HEK293 (cell line): ENCODE measurements around the gene KPNA5.

Source experiments
- GLIS2 ChIP-seq: fragments of 450-650 bp; formaldehyde crosslinking; IDR thresholded peaks from 2 replicates; pipeline ENCODE4 v1.5.1; 2016; ENCODE audit warnings: missing biosample characterization, missing genetic modification characterization
- ZNF132 ChIP-seq: fragments of 450-650 bp; formaldehyde crosslinking; IDR thresholded peaks from 2 replicates; pipeline ENCODE4 v1.5.1; 2017; ENCODE audit warnings: missing biosample characterization, missing genetic modification characterization, borderline replicate concordance
- ZNF133 ChIP-seq: fragments of 450-650 bp; formaldehyde crosslinking; IDR thresholded peaks from 2 replicates; pipeline ENCODE4 v1.5.1; 2016; ENCODE audit warnings: missing biosample characterization, missing genetic modification characterization
- ZNF398 ChIP-seq: fragments of 450-650 bp; formaldehyde crosslinking; IDR thresholded peaks from 2 replicates; pipeline ENCODE4 v1.5.1; 2017; ENCODE audit warnings: missing biosample characterization, missing genetic modification characterization
- ZSCAN16 ChIP-seq: fragments of 450-650 bp; formaldehyde crosslinking; IDR thresholded peaks from 2 replicates; pipeline ENCODE4 v1.5.1; 2016; ENCODE audit warnings: missing biosample characterization, missing genetic modification characterization
- TF ChIP-seq, protein P1 (sequence below): fragments of 450-650 bp; formaldehyde crosslinking; IDR thresholded peaks from 2 replicates; pipeline ENCODE4 v1.5.1; 2016; ENCODE audit warnings: missing biosample characterization, missing genetic modification characterization

DNA sequence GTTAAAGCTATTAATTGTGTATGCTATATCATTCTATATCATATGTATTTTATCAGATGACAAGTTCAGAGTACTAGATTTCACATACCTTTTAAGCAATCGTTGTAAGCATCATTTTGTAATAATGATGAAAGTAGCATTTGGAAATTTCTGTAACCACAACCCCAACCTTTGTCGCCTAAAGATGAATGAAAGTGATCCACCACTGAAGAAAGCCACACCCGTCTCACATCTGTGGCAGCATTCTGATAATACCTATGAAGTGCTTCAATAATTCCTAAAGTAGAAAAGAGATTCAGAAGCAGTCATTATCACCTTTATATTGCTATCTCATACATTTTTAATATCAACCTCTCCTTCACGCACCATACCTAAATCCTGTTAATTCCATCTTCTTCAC, 29.1 kb upstream of the KPNA5 start:
- TF ChIP-seq, protein P1, sequence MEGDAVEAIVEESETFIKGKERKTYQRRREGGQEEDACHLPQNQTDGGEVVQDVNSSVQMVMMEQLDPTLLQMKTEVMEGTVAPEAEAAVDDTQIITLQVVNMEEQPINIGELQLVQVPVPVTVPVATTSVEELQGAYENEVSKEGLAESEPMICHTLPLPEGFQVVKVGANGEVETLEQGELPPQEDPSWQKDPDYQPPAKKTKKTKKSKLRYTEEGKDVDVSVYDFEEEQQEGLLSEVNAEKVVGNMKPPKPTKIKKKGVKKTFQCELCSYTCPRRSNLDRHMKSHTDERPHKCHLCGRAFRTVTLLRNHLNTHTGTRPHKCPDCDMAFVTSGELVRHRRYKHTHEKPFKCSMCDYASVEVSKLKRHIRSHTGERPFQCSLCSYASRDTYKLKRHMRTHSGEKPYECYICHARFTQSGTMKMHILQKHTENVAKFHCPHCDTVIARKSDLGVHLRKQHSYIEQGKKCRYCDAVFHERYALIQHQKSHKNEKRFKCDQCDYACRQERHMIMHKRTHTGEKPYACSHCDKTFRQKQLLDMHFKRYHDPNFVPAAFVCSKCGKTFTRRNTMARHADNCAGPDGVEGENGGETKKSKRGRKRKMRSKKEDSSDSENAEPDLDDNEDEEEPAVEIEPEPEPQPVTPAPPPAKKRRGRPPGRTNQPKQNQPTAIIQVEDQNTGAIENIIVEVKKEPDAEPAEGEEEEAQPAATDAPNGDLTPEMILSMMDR, result no peak
- TF ChIP-seq GLIS2 (tag by site-specific recombination), result no peak
- TF ChIP-seq ZSCAN16 (tag by site-specific recombination), result no peak
- no peak for TF ChIP-seq ZNF132 (tag by site-specific recombination)
- TF ChIP-seq ZNF398 (tag by site-specific recombination), result no peak
- TF ChIP-seq ZNF133 (tag by site-specific recombination), result no peak
